Activated CD4-positive, alpha-beta T cell treated with anti-CD3 and anti-CD28 coated beads for 4 hours (primary cell): ENCODE results near the gene ANKUB1.
A peak's percentile ranks its signal among the peaks of the same experiment; 100 is the strongest.

Experiments used
- DNase-seq, 2 donors: peaks; one replicate each; pipeline ENCODE4 v3.0.0-alpha.2; 2020

ANKUB1 gene

GRCh38 chr3:149808209-149808829 is 16.0 kb upstream of the ANKUB1 start:
- peak; percentile 49 to 55 for DNase-seq

- DNase-seq = no peak
Measured at GRCh38 chr3:149806171-149806778, 13.9 kb upstream of the ANKUB1 start.

- no peak for DNase-seq
Measured at GRCh38 chr3:149801639-149802038, 9.3 kb upstream of the ANKUB1 start.

GRCh38 chr3:149801195-149801594 is 8.8 kb upstream of the ANKUB1 start:
- DNase-seq = no peak

- no peak for DNase-seq
Measured at GRCh38 chr3:149800693-149801092, 8.3 kb upstream of the ANKUB1 start.

- DNase-seq = no peak
Measured at GRCh38 chr3:149796026-149796425, 3.7 kb upstream of the ANKUB1 start.

- no peak for DNase-seq
Measured at GRCh38 chr3:149790698-149791097, 1.7 kb downstream of the ANKUB1 start.

GRCh38 chr3:149790268-149790667 is 2.1 kb downstream of the ANKUB1 start:
- no peak for DNase-seq

GRCh38 chr3:149784064-149784704 is 8.2 kb downstream of the ANKUB1 start:
- no peak for DNase-seq

- no peak for DNase-seq
Measured at GRCh38 chr3:149783576-149783975, 8.8 kb downstream of the ANKUB1 start.

GRCh38 chr3:149781741-149782140 is 10.6 kb downstream of the ANKUB1 start:
- no peak for DNase-seq

- no peak for DNase-seq
Measured at GRCh38 chr3:149781211-149781610, 11.1 kb downstream of the ANKUB1 start.

- no peak for DNase-seq
Measured at GRCh38 chr3:149777414-149778214, 14.7 kb downstream of the ANKUB1 start.

- no peak for DNase-seq
Measured at GRCh38 chr3:149776170-149776569, 16.2 kb downstream of the ANKUB1 start.

GRCh38 chr3:149772861-149773260 is 19.5 kb downstream of the ANKUB1 start:
- DNase-seq = no peak

GRCh38 chr3:149771652-149772271 is 20.6 kb downstream of the ANKUB1 start:
- peak; percentile 20 to 36 for DNase-seq

GRCh38 chr3:149770246-149770645 is 22.1 kb downstream of the ANKUB1 start:
- DNase-seq = no peak

- DNase-seq = no peak
Measured at GRCh38 chr3:149768704-149769103, 23.6 kb downstream of the ANKUB1 start.

- DNase-seq = no peak
Measured at GRCh38 chr3:149767720-149768119, 24.6 kb downstream of the ANKUB1 start.

- DNase-seq = no peak
Measured at GRCh38 chr3:149765762-149766334, 26.5 kb downstream of the ANKUB1 start.

- DNase-seq = no peak
Measured at GRCh38 chr3:149764302-149764701, 28.1 kb downstream of the ANKUB1 start.

GRCh38 chr3:149763565-149764195 is 28.7 kb downstream of the ANKUB1 start:
- DNase-seq = no peak
